Epithelial cell of esophagus (primary cell): Measurements from ENCODE around the gene FUS.

ENCODE experiments used
- DNase-seq: peaks from one replicate; pipeline ENCODE4 v3.0.0; 2010; ENCODE audit warnings: low read depth
- H3K4me3 ChIP-seq: 2 replicates; pipeline ENCODE4 v1.5.1; 2011; ENCODE audit warnings: mild to moderate bottlenecking, low read length, control low read depth
- CTCF ChIP-seq: IDR thresholded peaks from 2 replicates; pipeline ENCODE4 v1.5.1; 2011; ENCODE audit warnings: low read depth, mild to moderate bottlenecking, low read length, control low read depth, inconsistent platforms; ENCODE audit not compliant: insufficient read depth; ENCODE audit errors: missing control alignments

The FUS gene

GRCh38 chr16:31187808-31188189 lies 7.9 kb downstream of the FUS start:
- TF ChIP-seq CTCF = no peak
- DNase-seq = no peak
- no peak overlapping the region for H3K4me3 ChIP-seq

GRCh38 chr16:31188450-31189411 lies 8.8 kb downstream of the FUS start:
- no peak for TF ChIP-seq CTCF
- DNase-seq = no peak
- H3K4me3 ChIP-seq = no peak overlapping the region

GRCh38 chr16:31189412-31189778 lies 9.5 kb downstream of the FUS start:
- H3K4me3 ChIP-seq = no peak overlapping the region
- DNase-seq = no peak
- no peak for TF ChIP-seq CTCF

- H3K4me3 ChIP-seq = no peak overlapping the region
- TF ChIP-seq CTCF = no peak
- DNase-seq = no peak
Observed at GRCh38 chr16:31190061-31190460, 10.1 kb downstream of the FUS start.

GRCh38 chr16:31190818-31191444 lies 11.0 kb downstream of the FUS start:
- H3K4me3 ChIP-seq = no peak overlapping the region
- DNase-seq = no peak
- TF ChIP-seq CTCF = no peak

- TF ChIP-seq CTCF = no peak
- H3K4me3 ChIP-seq = no peak overlapping the region
- no peak for DNase-seq
Observed at GRCh38 chr16:31191697-31192428, 11.9 kb downstream of the FUS start.
